HEK293 (cell line): Measurements from ENCODE around the gene ARHGAP8.

Source experiments
- CTCF ChIA-PET: fragments of 350-600 bp; formaldehyde crosslinking; extraction: SDS; loops from one replicate; lab custom pipeline; 2021; ENCODE audit warnings: antibody characterized with exemption; lab: Yijun Ruan, JAX
- POLR2A ChIA-PET: fragments of 300-600 bp; formaldehyde crosslinking; extraction: SDS; loops from one replicate; lab custom pipeline; 2020; ENCODE audit warnings: antibody characterized with exemption, inconsistent platforms; lab: Yijun Ruan, JAX
- H3K27ac ChIP-seq: fragments of 200-500 bp; sonication (Bioruptor generic); 2 replicates; pipeline ENCODE4 v1.5.1; 2014; ENCODE audit warnings: low read depth, low read length, control low read depth, inconsistent platforms; ENCODE audit errors: extremely low read depth
- H3K36me3 ChIP-seq, 2 experiments: fragments of 200-500 bp in 1 of 2; sonication (Bioruptor generic) in 1 of 2; 1 replicate in 1 of 2; 2 replicates in 1 of 2; pipeline ENCODE4 v1.5.1; 2014 to 2017; ENCODE audit warnings: inconsistent platforms in 2 of 2, low read length in 2 of 2; ENCODE audit not compliant: control insufficient read depth in 2 of 2, insufficient read depth in 1 of 2
- H3K4me1 ChIP-seq: fragments of 200-500 bp; sonication (Bioruptor generic); 2 replicates; pipeline ENCODE4 v1.5.1; 2014; ENCODE audit warnings: mild to moderate bottlenecking, low read length, inconsistent platforms; ENCODE audit not compliant: control insufficient read depth, insufficient read depth
- H3K4me3 ChIP-seq: 2 replicates; pipeline ENCODE4 v1.5.1; 2011; ENCODE audit warnings: low read depth, mild to moderate bottlenecking, control low read depth, low read length, moderate library complexity
- H3K9me3 ChIP-seq: fragments of 200-500 bp; sonication (Bioruptor generic); 2 replicates; pipeline ENCODE4 v1.5.1; 2014; ENCODE audit warnings: low read depth, low read length, inconsistent platforms; ENCODE audit not compliant: control insufficient read depth, insufficient read depth
- KLF1 ChIP-seq: fragments of 450-650 bp; formaldehyde crosslinking; IDR thresholded peaks from 2 replicates; pipeline ENCODE4 v1.5.1; 2016; ENCODE audit warnings: missing biosample characterization, missing genetic modification characterization
- RBAK ChIP-seq: fragments of 450-650 bp; formaldehyde crosslinking; IDR thresholded peaks from 2 replicates; pipeline ENCODE4 v1.5.1; 2016; ENCODE audit warnings: missing biosample characterization, missing genetic modification characterization
- TSHZ1 ChIP-seq: fragments of 450-650 bp; formaldehyde crosslinking; IDR thresholded peaks from 2 replicates; pipeline ENCODE4 v1.5.1; 2016; ENCODE audit warnings: missing biosample characterization, missing genetic modification characterization, borderline replicate concordance
- YY2 ChIP-seq: fragments of 450-650 bp; formaldehyde crosslinking; IDR thresholded peaks from 2 replicates; pipeline ENCODE4 v1.5.1; 2016; ENCODE audit warnings: missing biosample characterization, missing genetic modification characterization
- ZBTB20 ChIP-seq: fragments of 450-650 bp; formaldehyde crosslinking; IDR thresholded peaks from 2 replicates; pipeline ENCODE4 v1.5.1; 2016; ENCODE audit warnings: missing biosample characterization, missing genetic modification characterization
- ZNF140 ChIP-seq: fragments of 450-650 bp; formaldehyde crosslinking; IDR thresholded peaks from 2 replicates; pipeline ENCODE4 v1.5.1; 2016; ENCODE audit warnings: missing biosample characterization, missing genetic modification characterization
- ZNF16 ChIP-seq: fragments of 450-650 bp; formaldehyde crosslinking; IDR thresholded peaks from 2 replicates; pipeline ENCODE4 v1.5.1; 2016; ENCODE audit warnings: low read depth, missing biosample characterization, missing genetic modification characterization
- ZNF169 ChIP-seq: fragments of 450-650 bp; formaldehyde crosslinking; IDR thresholded peaks from 2 replicates; pipeline ENCODE4 v1.5.1; 2016; ENCODE audit warnings: missing biosample characterization, missing genetic modification characterization
- ZNF184 ChIP-seq: fragments of 450-650 bp; IDR thresholded peaks from 2 replicates; pipeline ENCODE4 v1.5.1; 2018; ENCODE audit warnings: missing biosample characterization, mild to moderate bottlenecking, missing genetic modification characterization
- ZNF248 ChIP-seq: fragments of 450-650 bp; formaldehyde crosslinking; IDR thresholded peaks from 2 replicates; pipeline ENCODE4 v1.5.1; 2017; ENCODE audit warnings: missing biosample characterization, missing genetic modification characterization
- ZNF311 ChIP-seq: fragments of 450-650 bp; formaldehyde crosslinking; IDR thresholded peaks from 2 replicates; pipeline ENCODE4 v1.5.1; 2017; ENCODE audit warnings: missing biosample characterization, missing genetic modification characterization, borderline replicate concordance
- ZNF335 ChIP-seq: fragments of 450-650 bp; formaldehyde crosslinking; conservative IDR thresholded peaks from 2 replicates; pipeline ENCODE4 v1.5.1; 2016; ENCODE audit warnings: missing biosample characterization, missing genetic modification characterization
- ZNF350 ChIP-seq: fragments of 450-650 bp; formaldehyde crosslinking; IDR thresholded peaks from 2 replicates; pipeline ENCODE4 v1.5.0; 2017; ENCODE audit warnings: missing biosample characterization, mild to moderate bottlenecking, missing genetic modification characterization
- ZNF513 ChIP-seq: fragments of 450-650 bp; IDR thresholded peaks from 2 replicates; pipeline ENCODE4 v1.5.1; 2018; ENCODE audit warnings: missing biosample characterization, missing genetic modification characterization
- ZNF600 ChIP-seq: fragments of 450-650 bp; formaldehyde crosslinking; IDR thresholded peaks from 2 replicates; pipeline ENCODE4 v1.5.1; 2016; ENCODE audit warnings: missing biosample characterization, missing genetic modification characterization
- ZNF621 ChIP-seq: fragments of 450-650 bp; formaldehyde crosslinking; IDR thresholded peaks from 2 replicates; pipeline ENCODE4 v1.5.1; 2017; ENCODE audit warnings: missing biosample characterization, missing genetic modification characterization
- ZNF658 ChIP-seq: fragments of 450-650 bp; formaldehyde crosslinking; IDR thresholded peaks from 2 replicates; pipeline ENCODE4; 2016; ENCODE audit warnings: missing biosample characterization, missing genetic modification characterization
- ZNF701 ChIP-seq: fragments of 450-650 bp; formaldehyde crosslinking; IDR thresholded peaks from 2 replicates; pipeline ENCODE4 v1.5.1; 2016; ENCODE audit warnings: missing biosample characterization, missing genetic modification characterization
- ZNF704 ChIP-seq: fragments of 450-650 bp; formaldehyde crosslinking; IDR thresholded peaks from 2 replicates; pipeline ENCODE4 v1.5.1; 2016; ENCODE audit warnings: missing biosample characterization, missing genetic modification characterization
- ZNF76 ChIP-seq: fragments of 450-650 bp; formaldehyde crosslinking; IDR thresholded peaks from 2 replicates; pipeline ENCODE4; 2016; ENCODE audit warnings: low read depth, missing biosample characterization, missing genetic modification characterization, borderline replicate concordance
- ZNF776 ChIP-seq: fragments of 450-650 bp; formaldehyde crosslinking; IDR thresholded peaks from 2 replicates; pipeline ENCODE4 v1.5.0; 2017; ENCODE audit warnings: missing biosample characterization, missing genetic modification characterization, borderline replicate concordance
- ZNF785 ChIP-seq: fragments of 450-650 bp; formaldehyde crosslinking; IDR thresholded peaks from 2 replicates; pipeline ENCODE4 v1.5.1; 2016; ENCODE audit warnings: missing biosample characterization, missing genetic modification characterization
- ZSCAN23 ChIP-seq: fragments of 450-650 bp; formaldehyde crosslinking; IDR thresholded peaks from 2 replicates; pipeline ENCODE4 v1.5.1; 2016; ENCODE audit warnings: missing biosample characterization, missing genetic modification characterization
- TF ChIP-seq, protein P1 (sequence below): fragments of 450-650 bp; formaldehyde crosslinking; IDR thresholded peaks from 2 replicates; pipeline ENCODE4 v1.5.1; 2017; ENCODE audit warnings: missing biosample characterization, mild to moderate bottlenecking, missing genetic modification characterization, moderate library complexity

The ARHGAP8 gene

DNA sequence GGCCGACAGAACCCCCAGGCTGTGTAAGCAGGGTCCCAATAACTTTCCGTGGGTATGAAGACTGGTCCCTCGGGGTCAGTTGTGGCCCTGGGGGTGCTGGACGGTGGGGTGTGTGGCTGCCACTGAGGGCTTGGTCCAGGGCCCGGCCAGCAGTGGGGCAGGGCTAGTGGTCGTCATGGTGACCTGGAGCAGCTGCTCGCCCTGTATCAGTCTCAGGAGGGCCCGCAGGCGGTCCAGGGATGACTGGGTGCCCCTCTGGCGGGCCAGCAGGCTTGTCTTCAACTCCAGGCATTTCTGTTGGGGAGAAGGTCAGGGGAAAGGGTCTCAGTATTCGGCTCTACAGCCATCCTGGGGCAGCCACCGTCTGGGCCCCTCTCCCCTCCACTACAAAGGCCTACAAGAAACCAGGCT is 130.6 kb downstream of the ARHGAP8 start (continued):
- TF ChIP-seq ZNF776 (tag by site-specific recombination) (no peak), ZNF76 (tag by site-specific recombination) (no peak), ZSCAN23 (tag by site-specific recombination) (no peak), ZNF16 (tag by site-specific recombination) (no peak), ZBTB20 (no peak), ZNF140 (no peak)
- TF ChIP-seq, all 188 proteins: peak for 0

DNA sequence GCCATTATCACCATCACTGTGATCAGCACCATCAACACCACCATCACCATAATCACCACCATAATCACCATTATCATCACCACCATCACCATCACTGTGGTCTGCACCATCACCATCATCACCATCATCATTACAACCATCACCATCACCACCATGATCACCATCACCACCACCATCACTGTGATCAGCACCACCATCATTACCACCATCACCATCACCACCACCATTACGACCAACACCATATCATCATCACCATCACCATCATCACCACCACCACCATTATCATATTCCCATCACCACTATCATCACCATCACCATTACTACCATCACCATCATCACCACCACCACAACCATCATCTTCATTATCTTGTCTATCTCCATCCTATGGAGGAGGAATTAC is 132.2 kb downstream of the ARHGAP8 start:
- Histone ChIP-seq H3K36me3 (no peaks in the 10 kb centered on the region), H3K27ac (no peak overlapping the region), H3K4me3 (no peak overlapping the region), H3K4me1 (no peaks in the 10 kb centered on the region), H3K9me3 (no peaks in the 10 kb centered on the region)
- peak; percentile 56; the same call in 1 of the 2 replicates for TF ChIP-seq YY2 (tag by site-specific recombination)
- 0 out of 2 replicates have a peak, but pooled peaks have one; percentile 25 for TF ChIP-seq ZNF704 (tag by site-specific recombination)
- no peak for TF ChIP-seq ZNF350 (tag by site-specific recombination)
- TF ChIP-seq ZNF701: no peak
- TF ChIP-seq ZNF658 (tag by site-specific recombination): peak; percentile 83; the same call in 1 of the 2 replicates
- peak; percentile 73; the same call in 1 of the 2 replicates for TF ChIP-seq ZNF513 (tag by site-specific recombination)
- TF ChIP-seq ZNF311 (tag by site-specific recombination): peak; percentile 89; the same call in 1 of the 2 replicates
- TF ChIP-seq ZNF169: 0 out of 2 replicates have a peak, but pooled peaks have one; percentile 52
- peak; percentile 59; the same call in 1 of the 2 replicates for TF ChIP-seq ZNF785 (tag by site-specific recombination)
- TF ChIP-seq ZNF184 (tag by site-specific recombination): no peak
- TF ChIP-seq ZNF248 (tag by site-specific recombination): peak; percentile 52; the same call in 1 of the 2 replicates
- TF ChIP-seq ZNF600 (tag by site-specific recombination): no peak
- peak; percentile 69; the same call in 1 of the 2 replicates for TF ChIP-seq ZNF621 (tag by site-specific recombination)
- ChIA-PET POLR2A (no interaction called here), CTCF (no interaction called here)

GRCh38 chr22:44884968-44885805 is 132.8 kb downstream of the ARHGAP8 start:
- no peak overlapping the region for H3K27ac ChIP-seq
- no peak overlapping the region for H3K4me3 ChIP-seq
- ChIA-PET POLR2A (no interaction called here), CTCF (no interaction called here)
- no peaks in the 10 kb centered on the region for H3K36me3 ChIP-seq
- TF ChIP-seq ZNF169: 0 out of 2 replicates have a peak, but pooled peaks have one; percentile 6
- TF ChIP-seq ZNF248 (tag by site-specific recombination): no peak
- TF ChIP-seq, protein P1, sequence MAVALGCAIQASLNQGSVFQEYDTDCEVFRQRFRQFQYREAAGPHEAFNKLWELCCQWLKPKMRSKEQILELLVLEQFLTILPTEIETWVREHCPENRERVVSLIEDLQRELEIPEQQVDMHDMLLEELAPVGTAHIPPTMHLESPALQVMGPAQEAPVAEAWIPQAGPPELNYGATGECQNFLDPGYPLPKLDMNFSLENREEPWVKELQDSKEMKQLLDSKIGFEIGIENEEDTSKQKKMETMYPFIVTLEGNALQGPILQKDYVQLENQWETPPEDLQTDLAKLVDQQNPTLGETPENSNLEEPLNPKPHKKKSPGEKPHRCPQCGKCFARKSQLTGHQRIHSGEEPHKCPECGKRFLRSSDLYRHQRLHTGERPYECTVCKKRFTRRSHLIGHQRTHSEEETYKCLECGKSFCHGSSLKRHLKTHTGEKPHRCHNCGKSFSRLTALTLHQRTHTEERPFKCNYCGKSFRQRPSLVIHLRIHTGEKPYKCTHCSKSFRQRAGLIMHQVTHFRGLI (tag by site-specific recombination): no peak
- no peak for TF ChIP-seq ZNF335 (tag by site-specific recombination)
- no peak for TF ChIP-seq TSHZ1 (tag by site-specific recombination)
- no peak for TF ChIP-seq RBAK (tag by site-specific recombination)
- TF ChIP-seq KLF1 (tag by site-specific recombination): no peak
- H3K4me1 ChIP-seq: no peaks in the 10 kb centered on the region
- H3K9me3 ChIP-seq: no peaks in the 10 kb centered on the region
